Keratinocyte (primary cell): Measurements from ENCODE around the gene ITGA6.

Source experiments
- CTCF ChIP-seq, 3 experiments: IDR thresholded peaks in 1 of 3; conservative IDR thresholded peaks in 1 of 3; optimal IDR thresholded peaks in 1 of 3; 2 replicates in 2 of 3; 3 replicates in 1 of 3; pipeline versions ENCODE3 to v1.5.1; 2011; ENCODE audit warnings: low read length in 3 of 3, mild to moderate bottlenecking in 3 of 3, moderate library complexity in 2 of 3, control low read depth in 1 of 3, inconsistent platforms in 1 of 3; ENCODE audit not compliant: insufficient read depth in 2 of 3; ENCODE audit errors: extremely low read depth in 1 of 3
- EZH2 ChIP-seq: IDR thresholded peaks from one replicate; pipeline ENCODE4 v1.6.1; 2012; ENCODE audit warnings: inconsistent platforms, mild to moderate bottlenecking, low read length, moderate library complexity

GRCh38 chr2:172525601-172526000, 98.2 kb downstream of the ITGA6 start:
- no peak for TF ChIP-seq CTCF (optimal IDR thresholded peaks at IDR 0.05 in 1 of 3, IDR thresholded peaks at IDR 0.05 in 1 of 3, conservative IDR thresholded peaks at IDR 0.05 in 1 of 3; ENCODE audit: extremely low read depth in 1 of 3, insufficient read depth in 2 of 3, low read length in 3 of 3)
- no peak for TF ChIP-seq EZH2
